GM18507 (cell line): ENCODE data around the gene DCC.

Source experiments
- DNase-seq: peaks from one replicate; pipeline ENCODE4 v3.0.0; 2011; ENCODE audit warnings: low read depth; ENCODE audit not compliant: insufficient read length; ENCODE audit errors: extremely low spot score
- FAIRE-seq: peaks from 2 replicates; lab custom pipeline; 2011; peaks lifted over from hg19 to GRCh38; lab: Jason Lieb, UNC

DCC gene

DNA sequence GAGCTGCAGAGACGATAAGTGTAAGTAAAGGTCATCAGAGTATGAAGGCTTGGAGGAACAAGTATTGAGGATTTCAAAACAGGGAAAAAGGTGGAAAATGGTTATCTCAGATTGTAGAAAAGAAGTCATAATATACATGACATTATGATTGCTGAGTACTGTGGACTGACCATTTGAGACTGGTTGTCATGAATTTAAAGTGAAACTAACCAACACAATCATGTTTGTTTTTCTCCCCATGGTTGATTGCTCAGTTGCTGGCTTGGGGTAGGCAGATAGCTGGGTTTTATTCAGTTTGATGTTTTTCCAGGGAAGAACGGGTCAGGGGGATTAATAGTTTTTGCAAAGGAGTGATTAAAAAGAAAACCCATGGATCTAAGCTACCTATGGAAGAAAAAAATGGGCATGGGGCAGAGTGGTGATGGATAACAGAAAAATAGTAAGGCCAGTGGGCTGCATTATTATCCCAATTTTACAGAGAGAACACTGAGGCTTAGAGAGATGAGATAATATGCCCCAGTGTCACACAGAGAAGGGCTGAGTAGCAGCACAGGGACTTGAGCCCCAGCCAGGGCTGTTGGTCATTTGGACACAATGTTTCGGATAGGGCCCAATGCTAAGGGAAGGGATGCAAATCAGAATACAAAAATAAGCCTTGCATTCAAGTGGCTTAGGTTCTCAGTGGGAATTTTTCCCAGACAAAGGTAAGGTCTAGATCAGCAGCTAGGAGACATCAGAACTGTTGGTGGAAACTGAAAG, 885.7 kb downstream of the DCC start:
- DNase-seq (no peak), FAIRE-seq (no peak)

DNA sequence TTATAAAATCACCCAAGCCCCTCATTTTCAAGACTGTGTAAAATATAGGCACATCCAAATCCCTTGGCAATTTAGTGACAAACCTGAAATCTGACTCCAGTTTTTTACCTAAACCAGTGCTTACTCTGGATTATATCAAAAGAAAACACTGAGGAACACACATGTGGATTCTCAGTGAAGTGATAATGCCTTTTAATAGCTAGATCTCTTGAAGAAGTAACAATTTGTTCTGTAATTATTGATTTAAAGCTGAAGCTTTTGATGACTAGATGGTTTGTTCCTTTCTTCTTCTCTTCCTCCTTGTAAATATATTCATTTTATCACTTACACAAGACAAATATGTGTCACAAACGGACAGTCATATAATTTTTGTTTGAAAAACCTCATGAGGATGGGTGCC, 894.6 kb downstream of the DCC start:
- FAIRE-seq (no peak), DNase-seq (no peak)

DNA sequence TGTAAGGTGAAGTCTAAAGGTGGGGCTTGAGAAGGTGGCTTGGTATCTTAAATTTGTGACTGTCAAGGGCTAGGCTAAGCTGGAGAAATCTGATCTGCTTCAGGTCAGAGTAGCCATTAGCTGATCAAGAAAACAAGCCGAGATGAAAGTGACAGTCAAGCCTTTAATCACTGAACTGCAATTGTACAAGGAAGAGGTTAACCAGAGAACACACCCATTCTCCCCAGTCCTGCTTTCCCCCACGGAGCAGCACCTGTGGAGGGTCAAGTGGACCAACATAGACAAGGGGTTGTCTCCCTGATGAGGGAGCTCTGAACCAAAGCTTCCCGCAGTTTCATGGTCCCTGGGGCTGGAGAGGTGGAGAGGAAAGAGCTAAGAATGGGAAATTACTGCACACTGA, 901.2 kb downstream of the DCC start:
- DNase-seq (no peak), FAIRE-seq (no peak)

DNA sequence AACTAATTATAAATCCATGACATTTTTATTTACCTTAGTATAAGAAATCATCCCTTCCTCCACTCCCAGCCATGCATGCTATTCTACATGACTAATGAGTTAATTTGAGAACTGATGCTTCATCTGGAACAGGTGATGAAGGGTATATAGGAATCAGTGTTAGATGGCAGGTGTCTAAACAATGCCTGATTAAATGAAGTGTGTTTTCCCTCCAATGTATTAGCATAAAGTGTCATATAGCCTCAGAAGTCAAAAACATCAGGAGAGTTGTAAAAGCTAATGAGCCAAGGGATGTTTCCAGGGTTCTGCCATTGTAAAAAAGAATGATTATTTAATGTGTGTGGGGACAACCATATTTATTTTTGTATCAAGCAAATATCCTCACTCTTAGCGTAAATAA, 913.8 kb downstream of the DCC start:
- FAIRE-seq (no peak), DNase-seq (no peak)

DNA sequence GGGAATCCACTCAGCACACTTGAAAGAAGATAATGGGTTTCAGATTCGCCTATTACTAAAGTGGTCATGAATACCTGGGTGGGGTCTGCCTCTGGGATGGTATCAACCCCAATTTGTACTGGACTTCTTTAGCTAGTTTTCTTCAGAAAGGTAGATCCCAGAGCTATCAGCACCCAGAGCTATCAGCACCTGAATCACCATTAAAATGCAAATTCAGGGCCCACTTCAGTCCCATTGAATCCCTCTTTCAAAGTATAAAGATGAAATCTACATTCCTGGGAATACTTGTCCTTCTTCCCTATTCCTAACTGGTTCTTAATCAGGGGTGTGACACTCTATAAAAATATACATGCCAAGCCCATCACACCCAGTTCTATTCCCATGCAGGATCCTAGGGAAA, 914.3 kb downstream of the DCC start:
- FAIRE-seq (no peak), DNase-seq (no peak)

DNA sequence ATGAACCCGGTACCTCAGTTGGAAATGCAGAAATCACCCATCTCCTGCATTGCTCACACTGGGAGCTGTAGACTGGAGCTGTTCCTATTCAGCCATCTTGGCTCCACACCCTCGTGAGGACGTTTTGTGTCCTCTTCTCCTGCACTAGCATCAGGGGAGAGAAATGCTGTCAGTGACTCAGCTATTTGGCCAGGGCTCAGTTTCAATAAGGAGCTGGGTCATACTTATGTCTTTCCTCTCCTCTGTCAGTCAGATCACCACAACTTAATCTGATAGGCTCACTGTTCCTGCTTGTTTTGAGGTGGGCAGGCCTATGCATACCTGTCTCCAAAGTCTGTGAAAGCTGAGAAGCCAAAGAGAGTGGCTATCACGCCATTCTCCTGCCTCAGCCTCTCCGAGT, 921.2 kb downstream of the DCC start:
- no peak for DNase-seq
- FAIRE-seq = no peak

DNA sequence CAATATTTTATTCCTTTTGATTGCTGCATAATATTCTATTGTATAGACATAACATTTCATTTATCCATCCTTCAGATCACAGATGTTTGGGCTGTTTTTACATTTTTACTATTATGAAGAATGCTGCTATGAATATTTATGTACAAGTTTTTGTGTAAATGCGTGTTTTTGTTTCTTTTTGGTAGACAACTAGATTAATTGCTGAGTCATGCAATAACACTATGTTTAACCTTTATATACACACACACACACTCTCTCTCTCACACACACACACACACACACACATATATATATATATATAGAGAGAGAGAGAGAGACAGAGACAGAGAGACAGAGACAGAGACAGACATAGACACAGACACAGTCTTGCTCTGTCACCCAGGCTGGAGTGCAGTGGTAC, 926.9 kb downstream of the DCC start:
- FAIRE-seq = no peak
- DNase-seq = no peak

DNA sequence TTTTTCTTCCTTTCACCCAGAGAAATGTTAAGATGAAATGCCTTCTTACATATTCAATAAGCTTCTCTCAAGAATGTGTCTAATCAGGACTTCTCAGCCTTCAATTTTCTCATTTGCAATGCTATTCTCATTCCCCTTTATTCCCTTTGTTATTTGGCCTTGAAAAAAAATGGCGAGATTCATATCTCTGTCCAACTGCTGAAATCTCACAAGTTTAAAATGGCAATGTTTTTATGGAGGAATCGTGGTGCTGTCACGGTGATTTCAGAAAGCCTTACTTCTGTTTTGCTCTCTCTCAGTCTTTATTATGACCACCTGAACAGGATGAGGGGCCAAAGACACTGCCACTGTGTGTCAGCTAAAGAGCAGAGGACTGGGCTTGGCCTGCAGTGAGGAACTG, 928.5 kb downstream of the DCC start:
- FAIRE-seq (no peak), DNase-seq (no peak)

DNA sequence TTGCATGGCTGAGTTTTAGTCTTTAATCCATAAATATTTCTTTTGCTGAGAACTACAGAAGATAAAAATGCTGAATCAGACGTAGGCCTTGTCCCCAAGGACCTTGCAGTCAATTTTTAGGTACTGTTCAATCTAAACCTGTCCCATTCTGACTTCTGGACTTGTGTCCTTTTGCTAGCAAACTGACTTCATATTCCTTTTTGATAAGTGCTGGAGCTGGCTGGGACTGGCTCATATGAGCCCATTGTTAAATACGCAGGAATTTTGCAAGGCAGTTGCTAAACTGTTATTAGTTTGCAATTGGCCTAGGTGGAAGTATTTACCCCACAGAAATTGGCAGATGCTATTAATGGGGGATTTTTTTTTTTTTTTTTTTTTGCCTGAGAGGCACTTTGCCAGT, 941.4 kb downstream of the DCC start:
- DNase-seq (no peak), FAIRE-seq (no peak)

DNA sequence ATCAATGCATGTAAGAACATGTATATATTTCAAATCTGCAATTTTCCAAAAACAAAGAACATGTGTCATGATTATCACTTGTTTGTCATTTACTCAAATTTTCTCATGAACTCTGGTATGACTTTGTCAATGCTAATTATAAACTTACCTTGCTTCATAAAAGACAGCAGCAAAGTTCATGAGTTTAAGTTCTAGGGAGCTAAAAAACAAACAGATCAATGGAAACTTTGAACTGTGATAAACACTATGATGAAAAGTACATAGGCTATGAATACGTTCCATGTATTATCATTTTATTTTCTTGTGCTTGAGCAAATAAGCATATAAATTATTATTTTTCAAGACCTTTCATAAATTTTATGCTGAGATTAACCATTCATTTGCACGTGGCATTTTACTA, 943.7 kb downstream of the DCC start:
- DNase-seq (no peak), FAIRE-seq (no peak)

DNA sequence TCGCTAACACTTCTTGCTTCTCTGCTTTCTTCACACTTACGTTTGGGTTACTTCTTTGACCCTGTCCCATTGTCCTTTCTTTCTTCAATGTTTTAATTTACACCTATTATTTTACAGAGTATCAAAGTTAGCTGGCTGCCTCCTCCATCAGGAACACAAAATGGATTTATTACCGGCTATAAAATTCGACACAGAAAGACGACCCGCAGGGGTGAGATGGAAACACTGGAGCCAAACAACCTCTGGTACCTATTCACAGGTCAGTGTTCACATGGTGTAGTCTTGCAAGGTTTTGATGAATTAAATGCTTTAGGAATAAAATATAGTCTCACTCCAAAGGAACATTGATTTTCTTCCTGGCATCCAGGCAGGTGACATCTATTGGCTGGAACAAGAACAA, 965.5 kb downstream of the DCC start:
- FAIRE-seq = no peak
- DNase-seq = no peak

DNA sequence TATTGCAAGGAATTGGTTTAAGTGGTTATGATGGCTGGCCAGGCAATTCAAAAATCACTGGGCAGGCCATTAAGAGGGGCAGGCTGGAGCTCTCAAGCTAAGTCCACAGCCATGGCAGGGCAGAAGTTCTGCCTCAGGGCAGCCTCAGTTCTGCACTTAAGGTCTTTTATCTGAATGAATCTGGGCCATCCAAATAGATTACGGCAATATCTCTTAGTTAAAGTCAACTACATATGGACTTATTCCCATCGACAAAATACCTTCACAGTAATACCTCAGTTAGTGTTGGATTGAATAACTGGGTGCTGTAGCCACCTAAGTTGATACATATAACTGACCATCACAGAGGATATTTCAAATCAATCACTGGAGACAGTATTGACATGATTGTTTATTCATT, 979.6 kb downstream of the DCC start:
- no peak for FAIRE-seq

DNA sequence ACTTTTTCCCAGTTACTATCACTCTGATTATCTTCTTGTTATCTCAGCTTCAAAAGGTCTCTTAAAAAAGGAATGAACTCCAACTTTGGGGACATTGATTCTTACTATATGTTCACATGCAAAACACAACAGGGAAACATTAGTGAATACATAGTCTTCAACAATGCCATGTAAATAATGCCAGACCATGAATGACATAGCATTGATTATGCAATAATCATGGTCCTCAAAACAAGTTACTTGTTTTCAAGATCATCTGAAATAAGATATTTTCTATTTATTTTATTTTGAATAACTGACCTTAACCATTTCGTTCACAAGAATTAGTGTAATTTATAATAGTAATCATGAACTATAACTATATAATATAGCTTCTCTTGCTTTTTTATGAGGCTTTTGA, 982.2 kb downstream of the DCC start:
- FAIRE-seq = no peak
- DNase-seq = no peak

More for the DNA sequence above, 979.6 kb downstream of the DCC start:
- DNase-seq = no peak

DNA sequence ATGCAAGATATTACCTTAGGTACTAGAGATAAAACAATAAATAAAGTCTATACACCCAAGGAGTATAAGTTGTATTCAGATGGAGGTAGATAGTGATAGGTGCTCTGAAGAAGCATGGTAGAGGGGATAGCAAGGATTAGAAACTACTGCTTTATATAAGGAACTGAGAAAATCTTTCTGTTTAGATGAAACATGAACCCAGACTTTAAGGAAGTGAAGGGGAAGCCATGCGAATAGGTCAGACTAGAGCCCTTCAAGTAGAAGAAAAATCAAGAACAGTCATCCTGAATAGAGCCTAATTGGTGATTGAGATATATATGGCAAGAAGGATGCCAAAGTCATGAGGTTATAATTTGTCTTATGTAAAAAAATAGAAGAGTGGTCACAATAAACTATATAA, 984.4 kb downstream of the DCC start:
- no peak for DNase-seq
- no peak for FAIRE-seq

DNA sequence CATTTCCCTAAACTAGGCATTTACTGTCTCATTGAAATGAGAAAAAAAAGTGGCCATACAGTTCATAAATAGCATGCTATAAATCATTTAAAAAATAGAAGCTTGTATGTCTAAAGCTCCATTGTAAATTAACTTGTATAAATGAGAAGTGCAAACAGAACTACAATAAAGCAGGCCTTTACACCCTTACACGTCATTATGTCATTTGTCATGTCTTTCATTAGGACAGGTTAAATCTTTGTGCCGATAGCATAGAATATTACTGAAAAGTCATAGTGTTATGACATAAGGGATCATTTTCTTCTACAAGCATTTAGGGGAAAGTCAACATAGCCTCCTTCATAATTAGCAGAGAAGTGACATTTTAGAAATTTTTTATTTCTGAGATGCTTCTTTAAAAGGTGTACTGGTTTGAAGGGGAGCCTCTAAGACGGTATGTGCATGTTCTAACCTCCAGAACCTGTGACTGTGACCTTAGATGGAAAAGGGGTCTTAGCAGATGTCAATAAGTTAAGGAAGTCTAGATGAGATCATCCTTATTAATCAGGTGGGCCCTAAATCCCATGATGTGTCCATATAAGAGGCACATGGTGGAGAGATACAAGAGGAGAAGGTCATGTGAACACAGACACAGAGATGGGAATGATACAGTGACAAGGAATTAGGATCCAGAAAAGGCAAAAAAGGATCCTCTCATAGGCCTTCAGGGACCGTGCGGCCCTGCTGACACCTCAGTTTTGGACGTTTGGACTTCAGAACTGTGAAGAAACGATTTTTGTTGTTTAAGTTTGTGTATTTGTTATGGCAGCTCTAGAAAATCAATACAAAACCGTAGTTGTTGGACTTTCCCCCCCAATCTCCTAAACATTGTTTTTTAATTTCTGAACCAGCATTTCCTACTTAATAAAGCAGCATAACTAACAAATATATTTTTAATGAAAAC, 1020.8 kb downstream of the DCC start:
- no peak for DNase-seq
- no peak for FAIRE-seq

DNA sequence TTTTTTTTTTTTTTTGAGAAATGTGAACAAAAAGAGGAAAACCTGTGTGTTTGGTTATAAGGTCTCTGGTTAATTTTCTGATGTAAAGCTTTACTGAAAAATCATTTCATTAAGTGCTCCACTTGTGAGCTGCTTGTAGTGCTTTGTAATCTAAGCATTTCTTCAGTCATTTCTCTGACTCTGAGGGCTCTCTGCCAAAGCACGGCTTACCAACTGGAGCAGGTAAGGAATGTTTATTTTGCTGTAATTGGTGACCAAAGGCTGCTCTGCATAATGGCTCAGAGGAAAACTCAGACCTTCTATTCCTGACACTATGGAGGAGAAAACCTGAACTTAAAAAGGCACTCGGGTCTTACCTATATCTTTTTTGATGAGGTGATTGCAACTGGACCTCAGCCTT, 1035.6 kb downstream of the DCC start:
- no peak for DNase-seq

DNA sequence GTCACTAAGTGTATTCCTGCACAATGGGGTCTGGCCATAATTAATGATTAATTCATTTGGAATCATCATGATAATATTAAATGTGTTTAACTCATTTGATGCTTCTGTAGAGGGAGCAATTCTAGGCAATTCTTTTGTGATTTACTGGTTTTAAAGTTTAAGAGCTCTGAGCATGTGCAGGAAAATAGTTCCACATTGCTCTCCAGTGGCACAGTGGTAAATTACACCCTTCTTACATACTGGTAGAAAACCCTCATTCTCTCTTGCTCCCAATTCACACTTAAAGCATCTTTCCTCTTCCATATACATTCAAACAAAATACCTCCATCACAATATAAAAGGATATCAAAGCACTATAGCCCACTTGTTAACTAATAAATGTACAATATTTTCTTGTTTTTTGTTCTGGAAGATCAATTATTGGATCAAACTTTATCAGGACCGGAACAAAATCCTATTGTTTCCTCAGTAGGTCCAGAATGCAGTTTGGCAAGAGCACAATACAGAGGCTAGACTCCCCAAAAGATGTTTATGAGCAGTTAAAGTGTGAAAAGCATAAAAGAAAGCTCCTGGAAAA, 1040.2 kb downstream of the DCC start:
- FAIRE-seq (peak; percentile 53), DNase-seq (no peak)

More for the DNA sequence above, 1035.6 kb downstream of the DCC start:
- FAIRE-seq = no peak

DNA sequence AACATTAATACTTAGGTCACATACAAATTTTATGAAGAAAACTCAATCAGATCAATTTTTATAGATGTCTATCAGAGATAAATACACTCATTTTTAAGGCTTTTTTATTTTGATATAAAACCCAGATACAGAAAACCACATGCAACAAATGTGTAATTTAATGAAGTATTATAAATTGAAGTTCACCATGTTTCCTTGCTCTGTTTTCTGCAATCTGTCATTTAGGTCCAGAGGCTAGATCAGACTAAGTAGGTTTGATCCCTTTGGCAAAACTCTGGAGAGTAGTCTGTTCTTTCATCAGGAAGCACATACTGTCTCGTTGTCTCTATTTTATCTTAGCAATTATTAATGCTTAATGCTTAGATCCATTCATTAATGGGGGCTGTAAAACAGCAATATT, 1042.9 kb downstream of the DCC start:
- no peak for FAIRE-seq

DNA sequence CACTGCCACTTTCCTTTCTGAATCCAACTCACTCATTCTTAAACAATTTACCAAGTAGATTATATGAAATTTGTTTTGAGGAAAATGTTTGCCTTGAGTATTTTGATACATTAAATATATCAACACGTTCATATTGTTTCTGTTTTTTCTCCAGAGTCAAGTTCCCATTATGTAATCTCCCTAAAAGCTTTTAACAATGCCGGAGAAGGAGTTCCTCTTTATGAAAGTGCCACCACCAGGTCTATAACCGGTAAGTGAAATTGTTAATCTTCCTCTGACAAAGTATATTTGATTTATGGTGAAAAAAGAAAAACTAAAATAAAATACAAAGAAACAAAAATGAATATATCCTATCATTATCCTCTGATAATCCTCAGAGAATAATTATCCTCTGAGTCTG, 1045.9 kb downstream of the DCC start:
- no peak for DNase-seq
- FAIRE-seq = no peak

More for the DNA sequence above, 1042.9 kb downstream of the DCC start:
- no peak for DNase-seq

DNA sequence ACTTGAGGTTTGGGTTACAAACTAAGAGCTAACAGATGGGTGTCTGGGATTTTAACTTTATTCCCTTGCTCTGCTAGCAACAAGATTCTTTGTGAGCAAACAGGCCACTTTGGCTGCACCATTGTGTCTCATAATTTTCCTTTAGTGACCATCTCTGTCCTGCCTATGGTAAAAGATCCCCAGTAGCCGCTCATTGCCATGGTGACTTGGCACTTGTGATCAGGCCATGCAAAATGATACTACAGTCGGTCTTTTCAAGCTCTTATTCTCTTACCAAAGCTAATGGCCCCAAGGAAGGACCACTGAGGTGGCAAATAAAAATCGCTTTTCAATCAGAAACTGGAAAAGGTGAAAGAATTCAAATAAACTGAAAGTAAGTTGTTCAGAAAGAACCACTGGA, 1047.6 kb downstream of the DCC start:
- FAIRE-seq (no peak), DNase-seq (no peak)

DNA sequence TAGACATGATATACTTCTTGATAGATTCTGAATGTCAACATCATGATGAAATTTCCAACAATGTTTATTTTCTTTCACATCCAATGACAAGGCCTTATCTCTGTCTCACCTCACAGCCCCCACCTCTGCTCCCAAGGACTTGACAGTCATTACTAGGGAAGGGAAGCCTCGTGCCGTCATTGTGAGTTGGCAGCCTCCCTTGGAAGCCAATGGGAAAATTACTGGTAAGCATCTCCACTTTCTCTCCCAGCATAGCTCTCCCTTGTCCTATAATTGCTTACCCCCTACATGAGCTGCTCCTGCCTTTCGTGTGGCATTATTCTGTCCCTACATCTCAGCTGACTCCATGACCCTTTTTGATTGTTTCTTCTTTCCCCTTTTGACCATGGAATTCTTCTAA, 1062.7 kb downstream of the DCC start:
- DNase-seq (no peak), FAIRE-seq (no peak)
